ENCODE measurements around the gene PBXIP1.

DNA sequence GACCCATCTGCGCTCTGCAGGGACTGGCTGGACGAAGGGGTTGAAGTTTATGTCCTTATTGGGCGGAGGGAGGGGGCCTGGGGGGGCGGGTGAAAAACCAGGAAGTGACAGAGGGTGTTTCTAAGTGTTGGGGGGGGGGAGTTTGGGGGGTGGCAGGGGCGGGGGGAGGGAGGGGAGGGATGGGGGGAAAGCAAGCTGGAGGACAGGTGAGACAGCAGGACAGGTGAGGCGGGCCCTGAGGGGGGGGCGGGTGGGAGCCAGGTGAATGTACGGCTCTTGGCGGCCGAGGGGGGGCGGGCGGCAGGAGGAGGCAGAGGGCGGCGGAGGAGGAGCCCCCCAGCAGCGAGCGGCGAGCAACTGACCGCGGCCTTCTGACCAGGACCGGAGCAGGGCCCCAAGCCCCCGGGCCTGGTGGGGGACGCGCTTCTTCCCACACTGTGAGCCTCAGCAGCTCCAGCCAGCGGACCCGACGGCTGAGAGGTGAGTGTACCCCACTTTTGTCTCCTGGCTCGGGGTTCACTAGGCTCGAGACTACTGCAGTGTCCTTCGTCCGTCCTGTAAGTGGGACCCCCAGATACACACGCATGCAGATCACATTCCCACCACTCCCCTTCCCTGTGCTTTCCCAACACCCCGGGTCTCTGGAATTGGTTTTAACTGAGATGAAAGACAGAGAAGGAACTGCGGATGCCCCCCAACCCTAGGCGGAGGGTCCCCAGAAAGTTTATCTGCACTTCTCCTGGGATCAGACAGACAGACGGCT is 46.7 kb upstream of the PBXIP1 start, which contains the start of gene ZBTB7B:
- TF ChIP-seq, protein P1, sequence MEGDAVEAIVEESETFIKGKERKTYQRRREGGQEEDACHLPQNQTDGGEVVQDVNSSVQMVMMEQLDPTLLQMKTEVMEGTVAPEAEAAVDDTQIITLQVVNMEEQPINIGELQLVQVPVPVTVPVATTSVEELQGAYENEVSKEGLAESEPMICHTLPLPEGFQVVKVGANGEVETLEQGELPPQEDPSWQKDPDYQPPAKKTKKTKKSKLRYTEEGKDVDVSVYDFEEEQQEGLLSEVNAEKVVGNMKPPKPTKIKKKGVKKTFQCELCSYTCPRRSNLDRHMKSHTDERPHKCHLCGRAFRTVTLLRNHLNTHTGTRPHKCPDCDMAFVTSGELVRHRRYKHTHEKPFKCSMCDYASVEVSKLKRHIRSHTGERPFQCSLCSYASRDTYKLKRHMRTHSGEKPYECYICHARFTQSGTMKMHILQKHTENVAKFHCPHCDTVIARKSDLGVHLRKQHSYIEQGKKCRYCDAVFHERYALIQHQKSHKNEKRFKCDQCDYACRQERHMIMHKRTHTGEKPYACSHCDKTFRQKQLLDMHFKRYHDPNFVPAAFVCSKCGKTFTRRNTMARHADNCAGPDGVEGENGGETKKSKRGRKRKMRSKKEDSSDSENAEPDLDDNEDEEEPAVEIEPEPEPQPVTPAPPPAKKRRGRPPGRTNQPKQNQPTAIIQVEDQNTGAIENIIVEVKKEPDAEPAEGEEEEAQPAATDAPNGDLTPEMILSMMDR (conservative IDR thresholded peaks at IDR 0.05): no peak
- peak; percentile 53; the same call in 1 of the 2 replicates for TF ChIP-seq ZFX (IDR thresholded peaks at IDR 0.05)
